Stimulated activated CD4-positive, alpha-beta T cell treated with anti-CD3 and anti-CD28 coated beads, TNF-alpha, amount 100 ng/mL, for 1 hour (primary cell): Measurements from ENCODE around the gene SEC61B.

Experiments
- DNase-seq, 3 donors: peaks; one replicate each; pipeline ENCODE4 v3.0.0-alpha.2; 2020; ENCODE audit warnings: low read depth in 3 of 3, low spot score in 1 of 3

SEC61B gene

DNA sequence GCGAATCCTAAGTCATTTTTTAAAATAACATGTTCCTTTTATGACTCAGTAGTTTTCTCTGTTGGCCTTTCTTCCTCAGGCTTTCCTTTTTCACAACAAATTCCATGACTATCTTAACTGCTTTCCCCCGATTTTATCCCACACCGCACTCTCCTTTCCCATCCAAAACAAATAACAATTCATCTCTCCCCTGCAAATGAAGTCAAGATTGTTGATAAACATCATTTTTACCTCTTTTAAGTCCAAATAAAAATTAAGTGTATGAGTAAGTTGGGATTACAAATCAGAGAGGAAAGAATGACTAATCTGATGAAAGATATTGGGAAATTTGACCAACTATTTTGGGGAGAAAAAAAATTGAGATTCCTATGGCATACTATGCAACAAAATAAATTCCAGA lies 47.3 kb downstream of the SEC61B start:
- DNase-seq: no peak

DNA sequence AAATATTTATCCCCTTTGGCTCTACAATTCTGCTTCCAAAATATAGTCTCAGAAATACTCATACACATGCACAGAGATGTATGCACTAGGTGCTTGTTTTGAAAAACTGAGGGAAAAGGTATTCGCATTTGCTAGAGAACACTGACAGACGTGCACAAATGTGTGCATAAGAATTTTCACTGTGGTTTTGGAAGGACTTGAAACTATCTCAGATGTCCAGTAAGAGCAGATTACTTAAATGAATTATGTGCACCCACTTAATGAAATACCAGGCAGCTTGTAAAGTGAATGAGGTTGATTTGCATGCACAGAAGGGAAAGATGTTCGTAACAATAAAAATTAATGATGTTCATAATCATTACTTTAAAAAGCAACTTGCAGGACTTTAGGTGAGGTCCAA lies 48.4 kb downstream of the SEC61B start:
- DNase-seq: no peak

DNA sequence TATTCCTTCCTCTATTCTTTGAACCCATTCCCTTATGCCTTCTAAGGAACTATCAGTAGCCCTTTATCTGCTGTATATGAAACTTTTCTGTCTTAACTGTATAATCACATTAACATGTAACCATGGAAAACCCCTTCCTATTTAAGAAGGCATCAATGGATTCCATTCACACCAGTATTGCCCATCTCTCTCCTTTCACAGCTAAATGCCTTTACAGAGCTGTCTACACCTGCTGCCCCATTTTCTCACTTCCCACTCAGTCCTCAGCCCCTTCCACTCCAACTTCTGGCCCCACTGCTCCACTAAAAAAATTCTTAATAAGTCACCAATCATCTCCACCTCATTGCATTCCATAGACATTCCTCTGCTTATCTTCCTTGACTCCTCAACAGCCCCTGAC lies 50.8 kb downstream of the SEC61B start:
- no peak for DNase-seq

- DNase-seq: no peak
Observed at GRCh38 chr9:99274016-99274415, 51.9 kb downstream of the SEC61B start.

DNA sequence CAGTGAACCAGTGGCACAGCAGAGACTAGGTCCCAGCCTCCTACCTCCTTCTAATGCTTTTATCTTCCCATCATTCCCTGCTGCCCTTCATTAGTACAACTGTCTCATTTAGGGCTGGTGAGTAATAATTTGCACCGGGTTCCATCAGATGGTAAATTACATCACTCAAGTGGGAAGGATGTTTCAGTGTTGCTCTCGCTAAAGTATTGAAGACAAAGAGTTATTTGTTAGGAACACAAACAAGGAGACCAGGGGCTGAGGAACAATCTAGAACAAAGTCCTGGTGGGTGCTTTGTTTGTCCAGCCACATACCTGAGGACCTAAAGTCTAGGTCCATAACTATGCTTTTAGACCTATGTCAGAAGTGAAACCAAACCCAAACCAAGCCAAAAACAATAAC lies 52.4 kb downstream of the SEC61B start:
- no peak for DNase-seq
